ENCODE measurements around the gene DLEC1. TPM values are rescaled to one million over a fixed set of nuclear protein-coding genes. Genes with fewer than 3 reads are reported as not detected.
"Not testable (repeated sequence)": the region's sequence is repeated elsewhere in the genome, so short reads cannot be mapped to it uniquely, and the experiment has no call there.

Gene DLEC1
- total and polyA plus RNA-seq, 2 of the 4 experiments (the other 2 are of a cell fraction), result 0.03 TPM; not detected in 1

GRCh38 chr3:38070013-38070412 is 31.0 kb downstream of the DLEC1 start:
- POLR2A ChIA-PET (ENCODE audit: unreplicated experiment), result no interaction called here
- Histone ChIP-seq H3K9me3 (ENCODE audit: control insufficient read depth, insufficient read depth, low read length) (no peaks in the 10 kb centered on the region), H2AK9ac (replicated peaks; ENCODE audit: low read depth, low read length, poor library complexity) (peak overlapping the region; percentile 65), H3K4me2 (ENCODE audit: low read depth, low read length) (no peak overlapping the region), H2BK15ac (ENCODE audit: low read depth, low read length) (no peak overlapping the region), H3K23ac (ENCODE audit: low read depth, low read length) (no peak overlapping the region), H4K91ac (ENCODE audit: insufficient read depth, low read depth, low read length) (no peak overlapping the region), H3K56ac (ENCODE audit: extremely low read depth, insufficient read depth, low read length) (no peak overlapping the region), H2BK120ac (ENCODE audit: low read depth, low read length) (no peak overlapping the region), H2BK20ac (ENCODE audit: low read depth, low read length) (no peak overlapping the region), H3K4me3 (ENCODE audit: insufficient read depth, low read depth, low read length) (no peak overlapping the region), H3K4me1 (ENCODE audit: control insufficient read depth, insufficient read depth, low read length) (no peaks in the 10 kb centered on the region), H3K9me1 (ENCODE audit: insufficient read depth, low read length) (no peaks in the 10 kb centered on the region), H4K5ac (ENCODE audit: low read depth, low read length) (no peak overlapping the region), H4K8ac (ENCODE audit: low read depth in 2 of 2, low read length in 2 of 2) (no peak overlapping the region), H3K27ac (ENCODE audit: insufficient read depth, low read length) (no peak overlapping the region), H3K4ac (ENCODE audit: low read depth, low read length) (no peak overlapping the region), H3K36me3 (ENCODE audit: control insufficient read depth, insufficient read depth, low read length) (no peaks in the 10 kb centered on the region), H3K18ac (ENCODE audit: low read depth, low read length) (no peak overlapping the region), H3K14ac (replicated peaks; ENCODE audit: low read depth, low read length) (no peak overlapping the region), H2AK5ac (ENCODE audit: low read depth, low read length) (no peak overlapping the region), H2BK5ac (ENCODE audit: low read depth, low read length, poor library complexity, severe bottlenecking) (no peak overlapping the region), H4K20me1 (ENCODE audit: insufficient read depth, low read length) (no peaks in the 10 kb centered on the region), H3K9ac (ENCODE audit: low read depth, low read length) (no peak overlapping the region), H3K27me3 (ENCODE audit: control insufficient read depth, insufficient read depth, low read length) (peaks cover 3% of the 10 kb centered on the region), H2AFZ (replicated peaks; ENCODE audit: low read length, poor library complexity) (no peak overlapping the region), H3K79me1 (ENCODE audit: low read depth in 1 of 2, low read length in 2 of 2) (no peaks in the 10 kb centered on the region)
- CTCF ChIA-PET, result no interaction called here
- in situ Hi-C loops (cut with MboI; ENCODE audit: low sequenced_read_pairs) (no loop called here), dilution Hi-C loops (cut with HindIII; ENCODE audit: low sequenced_read_pairs, unreplicated experiment) (no loop called here), intact Hi-C loops (cut with micrococcal nuclease) (no loop called here)
- no TSS peak for BruUV-seq (replicated peaks)
- TF ChIP-seq ELK1 (IDR thresholded peaks at IDR 0.05; ENCODE audit: borderline replicate concordance, low read depth, low read length) (no peak), RAD21 (IDR thresholded peaks at IDR 0.05; ENCODE audit: low read length) (no peak), USF2 (IDR thresholded peaks at IDR 0.05; ENCODE audit: low read depth, low read length) (no peak), CEBPB (IDR thresholded peaks at IDR 0.05; ENCODE audit: low read depth, low read length) (peak; percentile 54)
- ATAC-seq (ENCODE audit: low read depth) (no peak), DNase-seq (no peak)
- WGBS, 2 experiments (ENCODE audit: extremely low coverage in 2 of 2, insufficient read length in 1 of 2), result 50% methylated on average over 1 of the region's 2 CpGs; no CpG with 5 or more reads in 1 of the 2 experiments

- H2BK120ac ChIP-seq (ENCODE audit: low read depth, low read length); intact Hi-C loops (cut with micrococcal nuclease); H4K5ac ChIP-seq (ENCODE audit: low read depth, low read length); H2BK5ac ChIP-seq (ENCODE audit: low read depth, low read length, poor library complexity, severe bottlenecking); H3K9me1 ChIP-seq (ENCODE audit: insufficient read depth, low read length); ATAC-seq (ENCODE audit: low read depth); H3K14ac ChIP-seq (replicated peaks; ENCODE audit: low read depth, low read length); H4K8ac ChIP-seq (ENCODE audit: low read depth in 2 of 2, low read length in 2 of 2); H2AK5ac ChIP-seq (ENCODE audit: low read depth, low read length); H2BK15ac ChIP-seq (ENCODE audit: low read depth, low read length); H3K79me1 ChIP-seq (ENCODE audit: low read depth in 1 of 2, low read length in 2 of 2); H2AK9ac ChIP-seq (replicated peaks; ENCODE audit: low read depth, low read length, poor library complexity); H3K36me3 ChIP-seq (ENCODE audit: control insufficient read depth, insufficient read depth, low read length); H3K9ac ChIP-seq (ENCODE audit: low read depth, low read length); H4K91ac ChIP-seq (ENCODE audit: insufficient read depth, low read depth, low read length); H3K9me3 ChIP-seq (ENCODE audit: control insufficient read depth, insufficient read depth, low read length); H2AFZ ChIP-seq (replicated peaks; ENCODE audit: low read length, poor library complexity); H3K23ac ChIP-seq (ENCODE audit: low read depth, low read length); DNase-seq; H3K4me2 ChIP-seq (ENCODE audit: low read depth, low read length); dilution Hi-C loops (cut with HindIII; ENCODE audit: low sequenced_read_pairs, unreplicated experiment); BruUV-seq (replicated peaks); H3K4ac ChIP-seq (ENCODE audit: low read depth, low read length); H3K4me3 ChIP-seq (ENCODE audit: insufficient read depth, low read depth, low read length); CTCF ChIA-PET; H3K27ac ChIP-seq (ENCODE audit: insufficient read depth, low read length); H4K20me1 ChIP-seq (ENCODE audit: insufficient read depth, low read length); H3K18ac ChIP-seq (ENCODE audit: low read depth, low read length); H3K27me3 ChIP-seq (ENCODE audit: control insufficient read depth, insufficient read depth, low read length); H2BK20ac ChIP-seq (ENCODE audit: low read depth, low read length); H3K4me1 ChIP-seq (ENCODE audit: control insufficient read depth, insufficient read depth, low read length); H3K56ac ChIP-seq (ENCODE audit: extremely low read depth, insufficient read depth, low read length); POLR2A ChIA-PET (ENCODE audit: unreplicated experiment); in situ Hi-C loops (cut with MboI; ENCODE audit: low sequenced_read_pairs): not testable (repeated sequence)
- 40% methylated on average over 1 of the region's 3 CpGs; no CpG with 5 or more reads in 1 of the 2 experiments for WGBS, 2 experiments (ENCODE audit: extremely low coverage in 2 of 2, insufficient read length in 1 of 2)
Observed at GRCh38 chr3:38077073-38077472, 38.1 kb downstream of the DLEC1 start.
